ENCODE measurements around the gene PPP2R3A.

DNA sequence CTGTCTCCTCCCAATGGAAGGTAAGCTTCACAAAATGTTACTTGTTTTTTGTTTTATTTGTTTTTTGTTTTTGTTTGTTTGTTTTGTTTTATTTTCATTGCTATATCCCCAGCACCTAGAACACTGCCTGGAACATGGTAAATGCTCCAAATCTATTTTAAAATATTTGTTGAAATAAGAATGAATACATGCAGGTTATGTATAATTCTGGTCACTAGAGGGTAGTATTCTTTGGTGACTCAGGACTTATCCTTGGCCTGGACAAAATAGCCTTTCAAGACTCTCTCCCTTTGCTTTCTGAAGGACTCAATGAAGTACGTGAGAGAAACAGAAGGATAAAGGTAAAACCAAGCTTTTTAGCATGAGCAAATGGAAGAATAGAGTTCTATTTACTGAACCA, 46.9 kb upstream of the PPP2R3A start:
- TF ChIP-seq POLR2A (IDR thresholded peaks at IDR 0.05; ENCODE audit: low read depth, low read length) (no peak), POLR2AphosphoS5 (IDR thresholded peaks at IDR 0.05; ENCODE audit: low read depth, low read length) (no peak)

All from GM12892 (cell line).